Lower leg skin (tissue), 4 donors: Measurements from ENCODE around the gene LIAS. TPM values are rescaled to one million over a fixed set of nuclear protein-coding genes. Genes with fewer than 3 reads are reported as not detected.
A peak's percentile ranks its signal among the peaks of the same experiment; 100 is the strongest.

Source experiments
- DNase-seq, 2 donors: peaks; one replicate each; pipeline ENCODE4 v3.0.0-alpha.2; 2019; ENCODE audit warnings: low spot score in 2 of 2
- H3K4me3 ChIP-seq: fragments of 200-600 bp; sonication (generic); 2 replicates; pipeline ENCODE4 v1.5.1; 2017; ENCODE audit warnings: mild to moderate bottlenecking, low read depth; ENCODE audit not compliant: poor library complexity, severe bottlenecking
- CTCF ChIP-seq, 3 donors: fragments of 450-650 bp; IDR thresholded peaks; one replicate each; pipeline ENCODE4 v1.5.1; 2016; ENCODE audit warnings: antibody characterized with exemption in 3 of 3, mild to moderate bottlenecking in 3 of 3, moderate library complexity in 2 of 3
- POLR2A ChIP-seq, 2 donors: fragments of 450-650 bp; IDR thresholded peaks; one replicate each; pipeline ENCODE4 v1.6.1; 2016 to 2017; ENCODE audit warnings: antibody characterized with exemption in 2 of 2, mild to moderate bottlenecking in 1 of 2, moderate library complexity in 1 of 2
- WGBS, 2 donors: methylation state at CpG; one replicate each; pipeline ENCODE4 v1.1.5; 2018; 5-methylcytosine and 5-hydroxymethylcytosine counted together
- intact Hi-C: fragments of 100-400 bp; cut with DNase I; formaldehyde crosslinking; loops from one replicate; pipeline ENCODE4 v1.15.0; 2023; ENCODE audit warnings: low total_unique reads
- total RNA-seq, 4 donors: library from RNA; depleted of rRNA; stranded (reverse); fragments of >200 nt; gene quantifications; one replicate each; pipeline ENCODE4 v1.1.0, GENCODE V29; 2016

LIAS gene
- total RNA-seq, 4 donors from 2014 or later: 10.1 to 18.5 (median 12.4) TPM

DNA sequence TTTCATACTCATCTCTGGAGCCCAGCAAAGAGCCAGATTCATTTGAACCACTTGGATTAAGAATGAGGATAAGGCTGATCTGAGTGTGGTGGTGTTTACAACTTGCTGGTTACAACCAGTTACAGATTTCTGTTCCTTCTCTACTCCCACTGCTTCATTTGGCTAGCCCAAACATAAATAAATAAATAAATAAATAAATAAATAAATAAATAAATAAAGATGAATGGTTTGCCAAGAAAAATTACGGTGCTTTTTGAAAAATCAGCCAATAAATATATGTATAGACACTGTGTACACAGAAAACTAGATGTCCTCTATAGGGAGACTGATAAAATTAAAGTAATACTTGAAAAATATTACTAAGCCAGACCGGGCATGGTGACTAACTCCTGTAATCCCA is 17.3 kb upstream of the LIAS start:
- no peak overlapping the region for H3K4me3 ChIP-seq
- WGBS, 2 donors: 67 to 94% methylated on average over 2 of the region's 2 CpGs
- no peak for TF ChIP-seq POLR2A (IDR thresholded peaks at IDR 0.05)
- no peak for TF ChIP-seq CTCF (IDR thresholded peaks at IDR 0.05)
- intact Hi-C loops: no loop called here
- DNase-seq: no peak

DNA sequence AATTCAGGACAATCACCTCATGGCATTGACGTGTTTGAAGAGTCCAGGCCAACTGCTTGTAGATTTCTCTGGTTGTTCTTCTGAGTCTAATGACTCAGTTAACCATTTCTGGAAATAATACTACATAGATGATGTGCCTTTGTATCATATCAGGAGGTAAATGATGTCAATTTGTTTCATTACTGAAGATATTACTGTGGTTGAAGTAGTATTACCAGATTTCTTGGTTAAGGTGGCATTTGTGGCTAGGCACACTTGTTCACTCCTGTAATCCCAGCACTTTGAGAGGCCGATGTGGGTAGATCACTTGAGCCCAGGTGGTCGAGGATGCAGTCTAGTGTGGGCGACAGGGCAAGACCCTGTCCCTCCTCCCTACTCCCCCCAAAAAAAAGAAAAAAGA is 15.9 kb upstream of the LIAS start:
- no peak for DNase-seq

GRCh38 chr4:39446483-39446841 is 12.4 kb upstream of the LIAS start:
- TF ChIP-seq POLR2A (IDR thresholded peaks at IDR 0.05) (no peak), CTCF (IDR thresholded peaks at IDR 0.05) (no peak)
- H3K4me3 ChIP-seq: no peak overlapping the region
- WGBS, 2 donors: 80 to 97% methylated on average over 17 to 20 of the region's 20 CpGs
- DNase-seq: no peak
- intact Hi-C loops: no loop called here

More for the DNA sequence above, 15.9 kb upstream of the LIAS start:
- H3K4me3 ChIP-seq: no peak overlapping the region
- no peak for TF ChIP-seq POLR2A (IDR thresholded peaks at IDR 0.05)
- TF ChIP-seq CTCF (IDR thresholded peaks at IDR 0.05): no peak
- intact Hi-C loops: no loop called here
- 79 to 88% methylated on average over 4 of the region's 4 CpGs for WGBS, 2 donors

DNA sequence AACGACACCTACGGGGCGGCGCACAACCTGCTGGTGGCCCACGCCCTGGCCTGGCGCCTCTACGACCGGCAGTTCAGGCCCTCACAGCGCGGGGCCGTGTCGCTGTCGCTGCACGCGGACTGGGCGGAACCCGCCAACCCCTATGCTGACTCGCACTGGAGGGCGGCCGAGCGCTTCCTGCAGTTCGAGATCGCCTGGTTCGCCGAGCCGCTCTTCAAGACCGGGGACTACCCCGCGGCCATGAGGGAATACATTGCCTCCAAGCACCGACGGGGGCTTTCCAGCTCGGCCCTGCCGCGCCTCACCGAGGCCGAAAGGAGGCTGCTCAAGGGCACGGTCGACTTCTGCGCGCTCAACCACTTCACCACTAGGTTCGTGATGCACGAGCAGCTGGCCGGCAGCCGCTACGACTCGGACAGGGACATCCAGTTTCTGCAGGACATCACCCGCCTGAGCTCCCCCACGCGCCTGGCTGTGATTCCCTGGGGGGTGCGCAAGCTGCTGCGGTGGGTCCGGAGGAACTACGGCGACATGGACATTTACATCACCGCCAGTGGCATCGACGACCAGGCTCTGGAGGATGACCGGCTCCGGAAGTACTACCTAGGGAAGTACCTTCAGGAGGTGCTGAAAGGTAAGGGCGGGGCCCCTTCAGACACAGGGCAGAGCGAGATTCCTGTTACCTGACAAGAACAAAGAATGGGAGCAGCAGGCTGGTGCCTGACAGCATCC is 11.8 kb upstream of the LIAS start:
- WGBS, 2 donors: 2% methylated on average over 32 to 33 of the region's 61 CpGs
- TF ChIP-seq CTCF (IDR thresholded peaks at IDR 0.05) (no peak), POLR2A (IDR thresholded peaks at IDR 0.05) (no peak)
- H3K4me3 ChIP-seq: peak overlapping the region; percentile 9
- intact Hi-C loops: no loop called here
- DNase-seq: peak; percentile 35 to 89

- intact Hi-C loops: no loop called here
- WGBS, 2 donors: 65 to 90% methylated on average over 2 of the region's 2 CpGs
- TF ChIP-seq CTCF (IDR thresholded peaks at IDR 0.05) (no peak), POLR2A (IDR thresholded peaks at IDR 0.05) (no peak)
- no peak overlapping the region for H3K4me3 ChIP-seq
- DNase-seq: no peak
These were observed 8.2 kb upstream of the LIAS start for GRCh38 chr4:39450618-39451017.
